IMR-90 (cell line): Measurements from ENCODE around the gene METTL5. TPM values are rescaled to one million over a fixed set of nuclear protein-coding genes. Genes with fewer than 3 reads are reported as not detected.

Experiments
- ATAC-seq: fragments of 200-7000 bp; cut with Tn5 transposase; 2 replicates; pipeline ENCODE4 v1.9.1; 2020; ENCODE audit warnings: low read depth, mild to moderate bottlenecking, moderate library complexity
- BruUV-seq: library from RNA; stranded (reverse); fragments of 400-500 nt; replicated peaks from 2 replicates; lab custom pipeline; 2021; lab: Mats Ljungman, UMichigan
- CTCF ChIA-PET: fragments of 300-600 bp; formaldehyde crosslinking; extraction: SDS; loops from one replicate; lab custom pipeline; 2021; ENCODE audit warnings: antibody characterized with exemption; lab: Yijun Ruan, JAX
- POLR2A ChIA-PET: fragments of 300-600 bp; sonication (Branson Sonifier 250); formaldehyde crosslinking; loops from one replicate; lab custom pipeline; 2022; ENCODE audit warnings: antibody characterized with exemption; ENCODE audit not compliant: unreplicated experiment; lab: Charles Lee
- DNase-seq: peaks from one replicate; pipeline ENCODE4 v3.0.0; 2013
- H2AFZ ChIP-seq: replicated peaks from 2 replicates; pipeline ENCODE3; 2013; ENCODE audit warnings: low read length, mild to moderate bottlenecking; ENCODE audit not compliant: poor library complexity
- H2AK5ac ChIP-seq: 2 replicates; pipeline ENCODE4 v1.6.1; 2013; ENCODE audit warnings: low read depth, low read length, inconsistent platforms
- H2AK9ac ChIP-seq: replicated peaks from 2 replicates; pipeline ENCODE3; 2013; ENCODE audit warnings: mild to moderate bottlenecking, low read depth, low read length, moderate library complexity; ENCODE audit not compliant: poor library complexity
- H2BK120ac ChIP-seq: 2 replicates; pipeline ENCODE4 v1.6.1; 2013; ENCODE audit warnings: low read depth, low read length, inconsistent platforms
- H2BK15ac ChIP-seq: 3 replicates; pipeline ENCODE4 v1.6.1; 2013; ENCODE audit warnings: low read depth, low read length, inconsistent platforms
- H2BK20ac ChIP-seq: 2 replicates; pipeline ENCODE4 v1.6.1; 2013; ENCODE audit warnings: low read depth, mild to moderate bottlenecking, inconsistent platforms, low read length, moderate library complexity
- H2BK5ac ChIP-seq: 2 replicates; pipeline ENCODE4 v1.6.1; 2013; ENCODE audit warnings: mild to moderate bottlenecking, low read depth, low read length, inconsistent platforms; ENCODE audit not compliant: poor library complexity, severe bottlenecking
- H3K14ac ChIP-seq: replicated peaks from 2 replicates; pipeline ENCODE4 v1.6.1; 2013; ENCODE audit warnings: low read depth, low read length, inconsistent platforms
- H3K18ac ChIP-seq: 2 replicates; pipeline ENCODE4 v1.6.1; 2013; ENCODE audit warnings: low read depth, low read length, control low read depth
- H3K23ac ChIP-seq: 2 replicates; pipeline ENCODE4 v1.6.1; 2013; ENCODE audit warnings: low read depth, low read length, inconsistent platforms
- H3K27ac ChIP-seq: 2 replicates; pipeline ENCODE4 v1.5.1; 2013; ENCODE audit warnings: mild to moderate bottlenecking, control low read depth, low read length; ENCODE audit not compliant: insufficient read depth
- H3K27me3 ChIP-seq: 2 replicates; pipeline ENCODE4 v1.6.1; 2013; ENCODE audit warnings: low read length; ENCODE audit not compliant: control insufficient read depth, insufficient read depth
- H3K36me3 ChIP-seq: 2 replicates; pipeline ENCODE4 v1.6.1; 2013; ENCODE audit warnings: low read length, mixed read lengths; ENCODE audit not compliant: control insufficient read depth, insufficient read depth
- H3K4ac ChIP-seq: 2 replicates; pipeline ENCODE4 v1.6.1; 2013; ENCODE audit warnings: low read depth, low read length, inconsistent platforms
- H3K4me1 ChIP-seq: 2 replicates; pipeline ENCODE4 v1.6.1; 2013; ENCODE audit warnings: low read length, mixed read lengths; ENCODE audit not compliant: control insufficient read depth, insufficient read depth
- H3K4me2 ChIP-seq: 2 replicates; pipeline ENCODE4 v1.6.1; 2013; ENCODE audit warnings: low read depth, mild to moderate bottlenecking, control low read depth, low read length, moderate library complexity
- H3K4me3 ChIP-seq: 2 replicates; pipeline ENCODE4 v1.5.1; 2013; ENCODE audit warnings: low read depth, mild to moderate bottlenecking, control low read depth, low read length, moderate library complexity; ENCODE audit not compliant: insufficient read depth
- H3K56ac ChIP-seq: 2 replicates; pipeline ENCODE4 v1.6.1; 2013; ENCODE audit warnings: low read length, inconsistent platforms; ENCODE audit not compliant: insufficient read depth; ENCODE audit errors: extremely low read depth
- H3K79me1 ChIP-seq, 2 experiments: 2 replicates each; pipeline ENCODE4 v1.6.1; 2013; ENCODE audit warnings: low read length in 2 of 2, inconsistent platforms in 1 of 2, low read depth in 1 of 2
- H3K9ac ChIP-seq: 2 replicates; pipeline ENCODE4 v1.6.1; 2013; ENCODE audit warnings: low read depth, low read length, control low read depth
- H3K9me1 ChIP-seq: 2 replicates; pipeline ENCODE4 v1.6.1; 2013; ENCODE audit warnings: low read length, inconsistent platforms; ENCODE audit not compliant: insufficient read depth
- H3K9me3 ChIP-seq: 2 replicates; pipeline ENCODE4 v1.6.1; 2013; ENCODE audit warnings: low read length; ENCODE audit not compliant: control insufficient read depth, insufficient read depth
- H4K20me1 ChIP-seq: 2 replicates; pipeline ENCODE4 v1.6.1; 2013; ENCODE audit warnings: low read length, inconsistent platforms; ENCODE audit not compliant: insufficient read depth
- H4K5ac ChIP-seq: 2 replicates; pipeline ENCODE4 v1.6.1; 2013; ENCODE audit warnings: mild to moderate bottlenecking, low read depth, low read length, control low read depth
- H4K8ac ChIP-seq, 2 experiments: 2 replicates each; pipeline ENCODE4 v1.6.1; 2013; ENCODE audit warnings: low read depth in 2 of 2, low read length in 2 of 2, control low read depth in 1 of 2, inconsistent platforms in 1 of 2
- H4K91ac ChIP-seq: 2 replicates; pipeline ENCODE4 v1.6.1; 2013; ENCODE audit warnings: low read depth, low read length, inconsistent platforms; ENCODE audit not compliant: insufficient read depth
- BHLHE40 ChIP-seq: fragments of 150-350 bp; IDR thresholded peaks from 2 replicates; pipeline ENCODE4 v1.6.1; 2016; ENCODE audit warnings: mild to moderate bottlenecking, low read depth, low read length
- MAFK ChIP-seq: IDR thresholded peaks from 2 replicates; pipeline ENCODE4 v1.6.1; 2012; ENCODE audit warnings: low read depth, low read length, improper control_type of control experiment
- POLR2A ChIP-seq: IDR thresholded peaks from 2 replicates; pipeline ENCODE4 v1.6.1; 2012; ENCODE audit warnings: mild to moderate bottlenecking, low read depth, low read length
- RCOR1 ChIP-seq: IDR thresholded peaks from 2 replicates; pipeline ENCODE4 v1.6.1; 2012; ENCODE audit warnings: mild to moderate bottlenecking, low read length, improper control_type of control experiment; ENCODE audit not compliant: insufficient replicate concordance
- RFX5 ChIP-seq: IDR thresholded peaks from 2 replicates; pipeline ENCODE4 v1.8.0; 2012; ENCODE audit warnings: low read depth, mild to moderate bottlenecking, low read length, moderate library complexity
- WGBS, 2 experiments: methylation state at CpG; one replicate each; pipeline versions ENCODE4 v1.1.5 to v1.1.7; 2013; ENCODE audit warnings: missing lambda C conversion rate in 2 of 2; ENCODE audit not compliant: insufficient read length in 1 of 2; ENCODE audit errors: extremely low coverage in 2 of 2; 5-methylcytosine and 5-hydroxymethylcytosine counted together
- dilution Hi-C: fragments of 300-500 bp; cut with HindIII; formaldehyde crosslinking; loops from one replicate; pipeline ENCODE4 v1.14.3; 2018; ENCODE audit warnings: low sequenced_read_pairs; ENCODE audit not compliant: unreplicated experiment
- in situ Hi-C: fragments of 300-500 bp; cut with MboI; formaldehyde crosslinking; loops from 3 replicates; pipeline ENCODE4 v1.14.3; 2019; ENCODE audit warnings: low sequenced_read_pairs, inconsistent platforms, mixed read lengths
- intact Hi-C: fragments of 100-400 bp; cut with micrococcal nuclease; formaldehyde crosslinking; loops from 2 replicates; pipeline ENCODE4 v1.10.0; 2022
- polyA plus RNA-seq, 3 experiments: library from polyadenylated mRNA; depleted of rRNA; stranded (reverse); fragments of >200 nt; gene quantifications; 2 replicates each; pipeline ENCODE4 v1.2.3, GENCODE V29; 2012; ENCODE audit warnings: low replicate concordance in 1 of 3
- total RNA-seq: library from RNA; depleted of rRNA; stranded (reverse); fragments of >200 nt; gene quantifications from 2 replicates; pipeline ENCODE4 v1.2.3, GENCODE V29; 2012

The METTL5 gene
- total and polyA plus RNA-seq, 2 of the 4 experiments (the other 2 are of a cell fraction) = 38.3 to 49.8 TPM

GRCh38 chr2:169839954-169840746, 15.4 kb upstream of the METTL5 start:
- Histone ChIP-seq H2BK20ac (no peak overlapping the region), H3K27ac (no peak overlapping the region), H4K91ac (no peak overlapping the region), H3K27me3 (no peaks in the 10 kb centered on the region), H3K4ac (no peak overlapping the region), H3K79me1 (peaks cover 8 to 39% of the 10 kb centered on the region in 2 experiments), H4K5ac (no peak overlapping the region), H3K36me3 (0 out of 2 replicates have a peak, but pooled peaks cover 2% of the 10 kb centered on the region), H2AFZ (no peak overlapping the region), H2BK5ac (no peak overlapping the region), H3K9me3 (no peaks in the 10 kb centered on the region), H2BK15ac (no peak overlapping the region), H4K20me1 (peaks cover 21% of the 10 kb centered on the region), H3K9ac (no peak overlapping the region), H4K8ac (no peak overlapping the region), H3K4me3 (no peak overlapping the region), H2BK120ac (no peak overlapping the region), H3K14ac (no peak overlapping the region), H3K18ac (no peak overlapping the region), H3K23ac (no peak overlapping the region), H3K4me1 (no peaks in the 10 kb centered on the region), H2AK9ac (no peak overlapping the region), H3K4me2 (no peak overlapping the region), H3K56ac (no peak overlapping the region), H3K9me1 (peaks cover 9% of the 10 kb centered on the region), H2AK5ac (no peak overlapping the region)
- DNase-seq (peak; percentile 17), ATAC-seq (no peak)
- dilution Hi-C loops = no loop called here
- no TSS peak for BruUV-seq
- POLR2A ChIA-PET = no interaction called here
- TF ChIP-seq MAFK = no peak
- TF ChIP-seq BHLHE40 = no peak
- no peak for TF ChIP-seq RCOR1
- no peak for TF ChIP-seq POLR2A
- no peak for TF ChIP-seq RFX5
- WGBS, 2 experiments = 66% methylated on average over 4 of the region's 10 CpGs; no CpG with 5 or more reads in 1 of the 2 experiments
- in situ Hi-C loops = no loop called here
- CTCF ChIA-PET = interaction anchor here (0.6 kb wide), 1 partner anchor 38 kb away, joined by 5 read pairs; no protein-coding TSS in a partner anchor
- intact Hi-C loops = no loop called here
